Measurements from ENCODE around the gene ADCY1.

ADCY1 gene

GRCh38 chr7:45578022-45578421 is 3.9 kb downstream of the ADCY1 start:
- no peak for DNase-seq (ENCODE audit: low spot score)

- no peak for DNase-seq (ENCODE audit: low spot score)
Observed at GRCh38 chr7:45578467-45578866, 4.3 kb downstream of the ADCY1 start.

- DNase-seq (ENCODE audit: low spot score): no peak
Observed at GRCh38 chr7:45579391-45579801, 5.2 kb downstream of the ADCY1 start.

GRCh38 chr7:45580053-45580872 is 6.1 kb downstream of the ADCY1 start:
- DNase-seq (ENCODE audit: low spot score): no peak

- no peak for DNase-seq (ENCODE audit: low spot score)
Observed at GRCh38 chr7:45581271-45581780, 7.2 kb downstream of the ADCY1 start.

GRCh38 chr7:45582136-45582749 is 8.1 kb downstream of the ADCY1 start:
- no peak for DNase-seq (ENCODE audit: low spot score)

- DNase-seq (ENCODE audit: low spot score): no peak
Observed at GRCh38 chr7:45582868-45583277, 8.7 kb downstream of the ADCY1 start.

GRCh38 chr7:45583296-45583695 is 9.1 kb downstream of the ADCY1 start:
- no peak for DNase-seq (ENCODE audit: low spot score)

- DNase-seq (ENCODE audit: low spot score): no peak
Observed at GRCh38 chr7:45584261-45585210, 10.4 kb downstream of the ADCY1 start.

GRCh38 chr7:45585628-45586027 is 11.5 kb downstream of the ADCY1 start:
- DNase-seq (ENCODE audit: low spot score): no peak

GRCh38 chr7:45586542-45587520 is 12.7 kb downstream of the ADCY1 start:
- DNase-seq (ENCODE audit: low spot score): no peak

GRCh38 chr7:45588466-45588865 is 14.3 kb downstream of the ADCY1 start:
- DNase-seq (ENCODE audit: low spot score): no peak

GRCh38 chr7:45589061-45589460 is 14.9 kb downstream of the ADCY1 start:
- DNase-seq (ENCODE audit: low spot score): no peak

- DNase-seq (ENCODE audit: low spot score): no peak
Observed at GRCh38 chr7:45589915-45590678, 15.9 kb downstream of the ADCY1 start.

GRCh38 chr7:45590679-45591057 is 16.5 kb downstream of the ADCY1 start:
- no peak for DNase-seq (ENCODE audit: low spot score)

- DNase-seq (ENCODE audit: low spot score): no peak
Observed at GRCh38 chr7:45591101-45591906, 17.1 kb downstream of the ADCY1 start.

GRCh38 chr7:45592230-45592991 is 18.2 kb downstream of the ADCY1 start:
- no peak for DNase-seq (ENCODE audit: low spot score)

- no peak for DNase-seq (ENCODE audit: low spot score)
Observed at GRCh38 chr7:45593121-45593541, 19.0 kb downstream of the ADCY1 start.

GRCh38 chr7:45593877-45594276 is 19.7 kb downstream of the ADCY1 start:
- DNase-seq (ENCODE audit: low spot score): no peak

All from AG08396 (cell line).